GM18861 (cell line): ENCODE measurements around the gene BLID.

Experiments used
- ATAC-seq: cut with Tn5 transposase; IDR thresholded peaks from one replicate; pipeline ENCODE4 v1.9.1; 2021; ENCODE audit not compliant: unreplicated experiment

BLID gene

GRCh38 chr11:122107045-122107444 is 9.0 kb downstream of the BLID start:
- no peak for ATAC-seq

- no peak for ATAC-seq
Measured at GRCh38 chr11:122105044-122105758, 10.8 kb downstream of the BLID start.

- no peak for ATAC-seq
Measured at GRCh38 chr11:122104341-122104740, 11.7 kb downstream of the BLID start.

- ATAC-seq = no peak
Measured at GRCh38 chr11:122103726-122104125, 12.3 kb downstream of the BLID start.

GRCh38 chr11:122103321-122103720 is 12.7 kb downstream of the BLID start:
- no peak for ATAC-seq

GRCh38 chr11:122102426-122102825 is 13.6 kb downstream of the BLID start:
- no peak for ATAC-seq

GRCh38 chr11:122101625-122102291 is 14.3 kb downstream of the BLID start:
- no peak for ATAC-seq

- ATAC-seq = no peak
Measured at GRCh38 chr11:122100756-122101080, 15.3 kb downstream of the BLID start.

GRCh38 chr11:122100037-122100755 is 15.8 kb downstream of the BLID start:
- no peak for ATAC-seq

- no peak for ATAC-seq
Measured at GRCh38 chr11:122099374-122100036, 16.5 kb downstream of the BLID start.

GRCh38 chr11:122098261-122098980 is 17.6 kb downstream of the BLID start:
- no peak for ATAC-seq

GRCh38 chr11:122097419-122098001 is 18.5 kb downstream of the BLID start:
- no peak for ATAC-seq

- no peak for ATAC-seq
Measured at GRCh38 chr11:122096272-122097112, 19.5 kb downstream of the BLID start.

- ATAC-seq = no peak
Measured at GRCh38 chr11:122095681-122096262, 20.2 kb downstream of the BLID start.

- no peak for ATAC-seq
Measured at GRCh38 chr11:122094836-122095235, 21.2 kb downstream of the BLID start.

- no peak for ATAC-seq
Measured at GRCh38 chr11:122093731-122094275, 22.2 kb downstream of the BLID start.

- no peak for ATAC-seq
Measured at GRCh38 chr11:122091835-122092234, 24.2 kb downstream of the BLID start.

GRCh38 chr11:122089111-122089510 is 26.9 kb downstream of the BLID start:
- no peak for ATAC-seq

GRCh38 chr11:122085712-122086111 is 30.3 kb downstream of the BLID start:
- no peak for ATAC-seq
